GM12864 (cell line): ENCODE data around the gene MLXIP.

Source experiments
- DNase-seq: peaks from one replicate; pipeline ENCODE4 v3.0.0-alpha.2; 2011; ENCODE audit warnings: low read depth
- H3K4me3 ChIP-seq: 2 replicates; pipeline ENCODE4 v1.5.1; 2011; ENCODE audit warnings: mild to moderate bottlenecking, low read depth, low read length, control low read depth
- TF ChIP-seq, protein P1 (sequence below): IDR thresholded peaks from 2 replicates; pipeline ENCODE4 v1.5.1; 2011; ENCODE audit warnings: low read depth, mild to moderate bottlenecking, moderate library complexity, low read length, control low read depth, inconsistent platforms; ENCODE audit errors: missing control alignments

MLXIP gene

DNA sequence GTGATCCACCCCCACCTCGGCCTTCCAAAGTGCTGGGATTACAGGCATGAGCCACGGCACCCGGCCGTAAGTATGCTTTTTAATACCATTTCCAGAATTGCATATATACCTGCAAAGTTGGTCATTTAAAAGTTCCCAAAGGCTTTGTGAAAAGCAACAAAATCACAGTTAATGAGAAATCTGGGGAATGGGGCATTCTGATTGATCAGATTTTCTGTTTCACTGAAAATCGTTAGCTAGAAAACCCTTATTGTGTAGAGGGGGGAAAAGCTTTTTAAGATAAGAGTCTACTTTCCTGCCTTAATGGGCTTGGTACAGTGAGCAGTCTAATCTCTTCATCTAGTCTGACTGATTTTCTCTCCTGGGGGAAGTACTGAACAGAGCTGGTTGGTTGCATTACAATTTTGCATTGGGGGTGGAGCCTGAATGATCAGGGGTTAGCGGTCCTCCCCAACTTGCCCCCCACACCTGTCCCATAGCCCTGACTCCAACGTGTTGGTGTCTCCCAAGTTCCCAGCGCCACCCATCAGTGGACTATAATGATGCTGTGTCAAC is 71.6 kb downstream of the MLXIP start:
- TF ChIP-seq, protein P1, sequence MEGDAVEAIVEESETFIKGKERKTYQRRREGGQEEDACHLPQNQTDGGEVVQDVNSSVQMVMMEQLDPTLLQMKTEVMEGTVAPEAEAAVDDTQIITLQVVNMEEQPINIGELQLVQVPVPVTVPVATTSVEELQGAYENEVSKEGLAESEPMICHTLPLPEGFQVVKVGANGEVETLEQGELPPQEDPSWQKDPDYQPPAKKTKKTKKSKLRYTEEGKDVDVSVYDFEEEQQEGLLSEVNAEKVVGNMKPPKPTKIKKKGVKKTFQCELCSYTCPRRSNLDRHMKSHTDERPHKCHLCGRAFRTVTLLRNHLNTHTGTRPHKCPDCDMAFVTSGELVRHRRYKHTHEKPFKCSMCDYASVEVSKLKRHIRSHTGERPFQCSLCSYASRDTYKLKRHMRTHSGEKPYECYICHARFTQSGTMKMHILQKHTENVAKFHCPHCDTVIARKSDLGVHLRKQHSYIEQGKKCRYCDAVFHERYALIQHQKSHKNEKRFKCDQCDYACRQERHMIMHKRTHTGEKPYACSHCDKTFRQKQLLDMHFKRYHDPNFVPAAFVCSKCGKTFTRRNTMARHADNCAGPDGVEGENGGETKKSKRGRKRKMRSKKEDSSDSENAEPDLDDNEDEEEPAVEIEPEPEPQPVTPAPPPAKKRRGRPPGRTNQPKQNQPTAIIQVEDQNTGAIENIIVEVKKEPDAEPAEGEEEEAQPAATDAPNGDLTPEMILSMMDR, result no peak
- H3K4me3 ChIP-seq, result no peak overlapping the region
- DNase-seq, result no peak

DNA sequence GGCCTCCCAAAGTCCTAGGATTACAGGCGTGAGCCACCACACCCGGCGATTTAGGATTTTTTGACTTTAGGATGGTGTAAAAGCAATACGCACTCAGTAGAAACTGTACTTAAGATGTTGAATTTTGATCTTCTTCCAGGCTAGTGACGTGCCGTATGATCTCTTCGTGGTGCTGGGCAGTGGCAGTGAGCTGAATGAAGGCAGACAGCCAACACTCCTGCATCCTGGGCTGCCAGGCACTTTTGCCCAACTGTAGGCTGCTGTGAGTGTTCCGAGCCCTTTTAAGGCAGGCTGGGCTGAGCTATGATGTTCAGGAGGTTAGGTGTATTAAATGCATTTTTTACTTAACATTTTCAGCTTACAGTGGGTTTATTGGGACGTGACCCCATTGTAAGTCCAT is 74.2 kb downstream of the MLXIP start:
- no peak for DNase-seq
- TF ChIP-seq, protein P1, result no peak
- H3K4me3 ChIP-seq, result no peak overlapping the region

DNA sequence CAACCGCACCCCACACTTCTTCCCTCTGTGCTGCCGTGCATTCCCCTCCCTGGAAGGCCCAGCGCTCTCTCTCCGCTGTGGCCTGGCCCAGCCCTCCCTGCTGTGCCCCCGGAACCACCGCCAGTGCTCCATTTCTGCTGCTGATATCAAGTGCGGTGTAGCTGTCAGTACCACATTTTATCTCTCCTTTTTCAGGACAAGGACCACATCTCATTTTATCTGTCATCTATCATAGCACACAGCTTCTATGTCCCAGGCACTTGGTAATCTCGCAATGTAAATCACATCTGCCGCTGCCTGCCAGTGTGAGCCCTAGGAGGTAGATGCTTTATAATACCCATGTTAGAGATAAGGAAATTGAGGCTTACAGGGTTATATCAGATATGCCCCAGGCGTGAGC is 77.1 kb downstream of the MLXIP start:
- DNase-seq, result no peak
- H3K4me3 ChIP-seq, result no peak overlapping the region
- TF ChIP-seq, protein P1, result no peak

DNA sequence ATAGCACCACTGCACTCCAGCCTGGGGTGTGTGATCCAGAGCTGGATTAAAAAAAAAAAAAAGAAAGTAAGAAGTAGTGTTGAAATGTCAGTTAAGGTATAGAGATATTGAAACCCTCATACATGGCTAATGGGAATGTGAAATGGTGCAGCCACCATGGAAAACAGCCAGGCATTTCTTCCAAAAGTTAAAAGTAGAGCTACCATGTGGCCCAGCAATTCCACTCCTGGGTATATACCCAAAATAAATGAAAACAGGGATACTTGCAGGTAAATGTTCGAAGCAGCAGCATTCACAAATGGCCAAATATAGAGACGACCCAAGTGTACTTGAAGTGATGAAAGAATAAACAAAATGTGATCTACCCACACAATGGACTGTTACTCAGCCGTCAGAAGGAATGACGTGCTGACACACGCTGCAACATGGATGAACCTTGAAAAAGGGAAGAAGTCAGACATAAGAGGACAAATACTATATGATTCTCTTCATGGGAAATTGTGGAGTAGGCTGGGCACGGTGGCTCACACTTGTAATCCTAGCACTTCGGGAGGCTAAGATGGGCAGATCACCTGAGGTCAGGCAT is 80.2 kb downstream of the MLXIP start:
- DNase-seq, result no peak
- TF ChIP-seq, protein P1, result no peak

DNA sequence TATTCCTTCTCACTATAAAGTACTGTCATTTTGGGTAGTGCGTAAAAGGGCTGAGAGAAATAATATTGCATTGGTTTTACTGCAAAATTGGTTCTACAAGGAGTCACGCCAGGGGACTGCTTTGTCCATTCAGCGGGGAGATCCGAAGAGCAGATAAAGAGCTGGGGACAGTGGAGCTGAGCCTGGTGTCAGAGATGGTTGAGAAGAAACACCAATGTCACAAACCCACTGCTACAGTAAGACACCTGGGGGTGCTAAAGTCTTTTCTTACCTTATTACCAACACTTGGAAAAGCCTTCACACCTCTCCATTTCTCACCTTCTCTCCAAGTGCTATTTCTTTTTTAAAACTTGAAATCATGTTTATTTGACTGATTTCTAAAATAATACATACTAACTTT is 81.3 kb downstream of the MLXIP start:
- TF ChIP-seq, protein P1, result peak; percentile 9
- no peak overlapping the region for H3K4me3 ChIP-seq
- no peak for DNase-seq

More for the DNA sequence above, 80.2 kb downstream of the MLXIP start:
- H3K4me3 ChIP-seq, result no peak overlapping the region

DNA sequence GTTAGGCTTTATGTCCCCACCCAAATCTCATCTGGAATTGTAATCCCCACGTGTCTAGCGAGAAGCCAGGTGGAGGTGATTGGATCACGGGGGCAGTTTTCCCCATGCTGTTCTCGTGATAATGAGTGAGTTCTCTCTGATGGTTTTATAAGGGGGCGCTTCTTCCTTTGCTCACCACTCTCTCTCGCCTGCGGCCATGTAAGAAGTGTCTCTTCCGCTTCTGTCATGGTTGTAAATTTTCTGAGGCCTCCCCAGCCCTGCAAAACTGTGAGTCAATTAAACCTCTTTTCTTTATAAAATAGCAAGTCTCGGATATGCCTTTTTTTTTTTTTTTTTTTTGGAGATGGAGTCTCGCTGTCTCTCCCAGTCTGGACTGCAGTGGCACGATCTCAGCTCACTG is 82.2 kb downstream of the MLXIP start:
- TF ChIP-seq, protein P1, result no peak
- DNase-seq, result no peak
- no peak overlapping the region for H3K4me3 ChIP-seq

DNA sequence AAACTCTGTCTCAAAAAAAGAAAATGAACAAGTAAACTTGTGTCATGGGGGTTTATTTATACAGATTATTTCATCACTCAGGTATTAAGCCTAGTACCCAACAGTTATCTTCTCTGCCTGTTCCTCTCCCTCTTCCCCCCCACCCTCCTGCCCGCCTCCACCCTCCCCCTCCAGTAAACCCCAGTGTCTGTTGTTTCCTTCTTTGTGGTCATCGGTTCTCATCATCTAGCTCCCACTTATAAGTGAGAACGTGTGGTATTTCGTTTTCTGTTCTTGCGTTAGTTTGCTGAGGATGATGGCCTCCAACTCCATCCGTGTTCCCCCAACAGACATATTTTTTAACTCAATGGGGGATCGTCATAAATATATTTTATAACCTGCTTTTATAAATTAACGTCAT is 83.1 kb downstream of the MLXIP start:
- DNase-seq, result no peak
- TF ChIP-seq, protein P1, result no peak
- H3K4me3 ChIP-seq, result no peak overlapping the region
